Mesendoderm (in vitro differentiated cells): ENCODE data around the gene MYT1.

ENCODE experiments used
- DNase-seq: peaks from one replicate; pipeline ENCODE4 v3.0.0; 2013
- H2AK5ac ChIP-seq: 2 replicates; pipeline ENCODE4 v1.6.1; 2013; ENCODE audit warnings: low read length, inconsistent platforms
- H2BK120ac ChIP-seq: 2 replicates; pipeline ENCODE4 v1.6.1; 2013; ENCODE audit warnings: low read depth, mild to moderate bottlenecking, low read length, moderate library complexity, mixed read lengths
- H2BK15ac ChIP-seq: replicated peaks from 2 replicates; pipeline ENCODE4 v1.6.1; 2013; ENCODE audit warnings: low read depth, mild to moderate bottlenecking, moderate library complexity
- H2BK5ac ChIP-seq: 2 replicates; pipeline ENCODE4 v1.6.1; 2013; ENCODE audit warnings: low read length, inconsistent platforms
- H3K18ac ChIP-seq: 2 replicates; pipeline ENCODE4 v1.6.1; 2013; ENCODE audit warnings: mild to moderate bottlenecking, low read length, mixed read lengths
- H3K23ac ChIP-seq: one replicate; pipeline ENCODE4 v1.6.1; 2013; ENCODE audit warnings: low read length
- H3K27ac ChIP-seq: 2 replicates; pipeline ENCODE4 v1.5.1; 2013; ENCODE audit warnings: low read depth, mild to moderate bottlenecking, inconsistent platforms, low read length, moderate library complexity
- H3K27me3 ChIP-seq: 2 replicates; pipeline ENCODE4 v1.6.1; 2013; ENCODE audit warnings: low read length, control low read depth, mild to moderate bottlenecking, inconsistent platforms; ENCODE audit not compliant: insufficient read depth, poor library complexity
- H3K36me3 ChIP-seq: 2 replicates; pipeline ENCODE4 v1.6.1; 2013; ENCODE audit warnings: low read length, inconsistent platforms; ENCODE audit not compliant: control insufficient read depth, insufficient read depth
- H3K4ac ChIP-seq: one replicate; pipeline ENCODE4 v1.6.1; 2013; ENCODE audit warnings: low read depth, mild to moderate bottlenecking, low read length, moderate library complexity
- H3K4me1 ChIP-seq: 2 replicates; pipeline ENCODE4 v1.6.1; 2013; ENCODE audit warnings: low read depth, low read length, inconsistent platforms; ENCODE audit not compliant: control insufficient read depth
- H3K4me2 ChIP-seq: 2 replicates; pipeline ENCODE4 v1.6.1; 2013; ENCODE audit warnings: low read length
- H3K4me3 ChIP-seq: 2 replicates; pipeline ENCODE4 v1.5.1; 2013; ENCODE audit warnings: mild to moderate bottlenecking, low read length
- H3K56ac ChIP-seq: one replicate; pipeline ENCODE4 v1.6.1; 2013; ENCODE audit warnings: low read length
- H3K79me1 ChIP-seq: 2 replicates; pipeline ENCODE4 v1.6.1; 2013; ENCODE audit warnings: low read length, inconsistent platforms
- H3K79me2 ChIP-seq: 2 replicates; pipeline ENCODE4 v1.6.1; 2013; ENCODE audit warnings: mild to moderate bottlenecking, low read length; ENCODE audit not compliant: control insufficient read depth, insufficient read depth
- H3K9ac ChIP-seq: 2 replicates; pipeline ENCODE4 v1.6.1; 2013; ENCODE audit warnings: low read length, inconsistent platforms
- H4K5ac ChIP-seq: one replicate; pipeline ENCODE4 v1.6.1; 2013; ENCODE audit warnings: low read length
- H4K8ac ChIP-seq: one replicate; pipeline ENCODE4 v1.6.1; 2013; ENCODE audit warnings: low read depth, mild to moderate bottlenecking, control low read depth, low read length, moderate library complexity
- WGBS: extraction: QIAGEN DNeasy Blood & Tissue Kit; methylation state at CpG from one replicate; pipeline ENCODE4 v1.1.7; 2013; ENCODE audit warnings: low lambda C conversion rate, missing lambda C conversion rate; ENCODE audit not compliant: insufficient coverage; ENCODE audit errors: extremely low coverage; 5-methylcytosine and 5-hydroxymethylcytosine counted together

MYT1 gene

DNA sequence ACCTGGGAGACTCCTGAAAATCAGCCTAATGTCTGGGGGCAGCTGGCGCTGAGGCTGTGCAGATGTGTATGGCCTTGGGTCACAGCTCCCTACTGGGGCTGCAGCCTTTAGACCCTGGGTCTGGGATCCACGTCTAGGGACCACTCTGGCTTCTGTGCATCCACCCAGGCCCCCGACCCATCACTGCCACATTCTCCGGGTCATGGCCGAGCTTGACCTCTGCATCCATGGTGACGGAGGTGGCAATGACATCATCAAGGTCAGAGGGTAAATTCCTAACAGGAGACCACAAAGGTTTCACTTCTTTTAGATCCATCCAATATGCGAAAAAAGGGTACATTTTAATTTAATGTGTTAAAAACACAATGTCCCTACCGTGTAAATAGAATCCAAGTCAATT lies 76.8 kb downstream of the MYT1 start:
- H3K4me3 ChIP-seq, result no peak overlapping the region
- H4K5ac ChIP-seq, result no peak overlapping the region
- H3K79me2 ChIP-seq, result no peaks in the 10 kb centered on the region
- no peak for DNase-seq
- no peak overlapping the region for H3K27ac ChIP-seq
- no peaks in the 10 kb centered on the region for H3K27me3 ChIP-seq
- no peak overlapping the region for H3K4ac ChIP-seq
- H2BK120ac ChIP-seq, result no peak overlapping the region
- no peak overlapping the region for H3K4me2 ChIP-seq
- no peaks in the 10 kb centered on the region for H3K36me3 ChIP-seq
- no CpG with 5 or more reads among the region's 8 CpGs for WGBS
- no peak overlapping the region for H3K56ac ChIP-seq
- no peak overlapping the region for H2BK15ac ChIP-seq
- no peak overlapping the region for H3K9ac ChIP-seq
- H2BK5ac ChIP-seq, result no peak overlapping the region
- H2AK5ac ChIP-seq, result no peak overlapping the region
- no peaks in the 10 kb centered on the region for H3K4me1 ChIP-seq
- H4K8ac ChIP-seq, result no peak overlapping the region
- H3K79me1 ChIP-seq, result no peaks in the 10 kb centered on the region
- H3K23ac ChIP-seq, result no peak overlapping the region
- H3K18ac ChIP-seq, result no peak overlapping the region

DNA sequence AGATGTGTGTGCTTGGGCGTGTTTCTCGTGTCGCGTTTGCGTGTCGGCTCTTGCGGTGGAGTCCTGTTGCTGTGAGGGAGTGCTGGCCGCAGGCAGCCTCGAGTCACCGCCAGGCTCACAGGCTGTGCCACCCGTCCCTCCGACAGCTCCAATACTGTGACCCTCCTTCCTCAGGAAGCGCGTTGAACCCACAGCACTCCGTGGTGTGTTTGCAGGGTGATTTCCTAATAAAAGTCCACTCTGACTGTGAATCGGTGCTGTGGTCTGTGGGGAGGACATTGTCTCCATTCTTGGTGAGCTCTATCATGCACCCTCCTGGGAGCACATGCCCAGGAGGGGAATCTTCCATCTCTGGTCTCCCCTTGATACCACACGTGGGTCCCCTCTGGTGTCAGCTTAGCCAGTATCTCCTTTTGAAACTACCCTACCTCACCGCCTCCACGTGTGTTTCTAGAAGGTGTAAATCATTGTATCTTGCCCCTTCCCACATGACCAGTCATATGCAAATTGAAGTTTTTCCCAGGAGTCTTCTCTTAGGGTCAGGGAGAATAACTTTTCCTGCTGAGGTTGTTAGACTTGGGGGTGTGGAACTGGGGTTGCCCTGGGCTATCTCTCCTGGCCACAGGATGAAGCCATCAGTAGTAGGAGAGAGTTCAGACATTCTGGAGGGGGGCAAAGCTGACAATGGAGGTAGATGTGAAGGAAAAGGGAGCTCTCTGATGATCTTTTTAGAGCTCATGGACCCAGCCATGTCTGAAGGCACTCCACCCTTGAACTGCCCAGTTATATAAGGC lies 77.9 kb downstream of the MYT1 start:
- H3K4me2 ChIP-seq, result no peak overlapping the region
- H3K9ac ChIP-seq, result no peak overlapping the region
- no CpG with 5 or more reads among the region's 19 CpGs for WGBS
- no peak overlapping the region for H3K56ac ChIP-seq
- no peak overlapping the region for H3K4me3 ChIP-seq
- H2AK5ac ChIP-seq, result no peak overlapping the region
- no peak for DNase-seq
- H3K36me3 ChIP-seq, result no peaks in the 10 kb centered on the region
- H3K4me1 ChIP-seq, result no peaks in the 10 kb centered on the region
- H2BK5ac ChIP-seq, result no peak overlapping the region
- H3K79me2 ChIP-seq, result no peaks in the 10 kb centered on the region
- no peaks in the 10 kb centered on the region for H3K27me3 ChIP-seq
- H3K79me1 ChIP-seq, result no peaks in the 10 kb centered on the region
- H2BK120ac ChIP-seq, result no peak overlapping the region
- H3K4ac ChIP-seq, result no peak overlapping the region
- no peak overlapping the region for H4K8ac ChIP-seq
- H3K23ac ChIP-seq, result no peak overlapping the region
- H4K5ac ChIP-seq, result no peak overlapping the region
- no peak overlapping the region for H2BK15ac ChIP-seq
- no peak overlapping the region for H3K18ac ChIP-seq
- no peak overlapping the region for H3K27ac ChIP-seq

DNA sequence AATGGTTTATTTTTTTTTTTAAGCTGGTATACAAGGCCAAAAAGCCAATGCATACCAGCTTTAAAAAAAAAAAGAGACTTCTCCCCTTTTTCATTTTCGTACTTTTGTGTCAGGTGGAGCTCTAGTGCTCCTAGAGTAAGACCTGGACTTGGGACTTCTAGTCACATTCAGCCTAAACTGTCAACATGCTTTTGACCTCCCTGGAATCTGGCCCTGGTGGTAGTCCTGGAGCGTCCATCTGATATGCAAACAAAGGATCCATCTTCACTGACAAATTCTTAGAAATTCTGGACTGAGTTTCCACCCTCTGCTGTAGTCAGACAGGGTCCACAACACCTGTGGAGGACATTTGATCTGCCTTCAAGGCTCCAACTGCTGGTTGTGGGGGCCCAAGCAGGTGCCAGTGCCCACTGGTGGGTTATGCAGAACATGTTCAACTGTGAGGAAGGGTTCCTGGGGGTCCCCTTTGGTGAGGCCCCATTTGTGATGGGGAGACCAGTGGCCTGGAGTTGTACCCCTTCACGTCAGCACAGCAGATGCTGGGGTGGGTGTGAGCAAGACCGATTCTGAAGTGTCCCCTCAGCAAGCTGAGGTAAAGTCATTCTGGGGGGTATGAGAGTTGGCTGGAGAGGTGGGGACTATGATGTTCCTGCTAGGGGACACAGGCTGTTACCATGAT lies 78.7 kb downstream of the MYT1 start:
- Histone ChIP-seq H2BK5ac (no peak overlapping the region), H3K9ac (no peak overlapping the region), H3K27me3 (no peaks in the 10 kb centered on the region), H2AK5ac (no peak overlapping the region), H3K79me1 (no peaks in the 10 kb centered on the region), H4K5ac (no peak overlapping the region), H2BK120ac (no peak overlapping the region), H3K27ac (no peak overlapping the region), H4K8ac (no peak overlapping the region), H3K79me2 (no peaks in the 10 kb centered on the region), H3K36me3 (no peaks in the 10 kb centered on the region), H3K18ac (no peak overlapping the region), H3K4me3 (no peak overlapping the region), H3K4ac (no peak overlapping the region), H3K4me2 (no peak overlapping the region), H3K56ac (no peak overlapping the region), H3K23ac (no peak overlapping the region), H2BK15ac (no peak overlapping the region), H3K4me1 (no peaks in the 10 kb centered on the region)
- WGBS, result no CpG with 5 or more reads among the region's 4 CpGs
- no peak for DNase-seq

DNA sequence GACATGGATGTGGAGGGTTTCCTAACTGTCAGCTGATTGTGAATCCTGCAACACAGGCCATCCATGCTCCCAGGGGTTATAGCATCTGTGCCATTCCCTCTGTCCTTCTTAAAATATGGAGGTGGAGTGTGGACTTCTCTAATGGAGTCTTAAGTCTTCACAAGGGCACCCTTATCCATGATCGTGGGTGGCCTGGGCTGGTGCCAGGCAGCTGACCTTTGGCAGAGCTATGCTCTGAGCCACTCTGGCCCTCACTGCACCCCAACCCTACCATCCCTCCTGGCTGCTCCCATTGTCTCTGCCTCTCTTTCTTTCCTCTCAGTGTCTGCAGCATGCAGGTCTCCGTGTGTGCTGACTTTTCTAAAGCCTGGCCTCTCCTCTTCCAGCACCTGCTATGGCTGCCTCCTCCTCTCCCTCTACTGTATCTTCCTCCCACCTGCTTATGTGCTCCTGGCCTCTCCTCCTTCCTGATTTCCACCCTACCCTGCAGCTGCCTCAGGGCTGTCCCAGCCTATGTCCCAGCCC lies 80.1 kb downstream of the MYT1 start:
- Histone ChIP-seq H3K79me2 (no peaks in the 10 kb centered on the region), H3K9ac (no peak overlapping the region), H3K4me1 (no peaks in the 10 kb centered on the region), H3K4ac (no peak overlapping the region), H3K4me3 (no peak overlapping the region), H3K4me2 (no peak overlapping the region), H3K36me3 (no peaks in the 10 kb centered on the region), H2BK15ac (no peak overlapping the region), H3K56ac (no peak overlapping the region), H2BK5ac (no peak overlapping the region), H3K27ac (no peak overlapping the region), H4K5ac (no peak overlapping the region), H3K79me1 (no peaks in the 10 kb centered on the region), H3K18ac (no peak overlapping the region), H2AK5ac (no peak overlapping the region), H4K8ac (no peak overlapping the region), H3K27me3 (no peaks in the 10 kb centered on the region), H2BK120ac (no peak overlapping the region), H3K23ac (no peak overlapping the region)
- no CpG with 5 or more reads among the region's 2 CpGs for WGBS
- no peak for DNase-seq

DNA sequence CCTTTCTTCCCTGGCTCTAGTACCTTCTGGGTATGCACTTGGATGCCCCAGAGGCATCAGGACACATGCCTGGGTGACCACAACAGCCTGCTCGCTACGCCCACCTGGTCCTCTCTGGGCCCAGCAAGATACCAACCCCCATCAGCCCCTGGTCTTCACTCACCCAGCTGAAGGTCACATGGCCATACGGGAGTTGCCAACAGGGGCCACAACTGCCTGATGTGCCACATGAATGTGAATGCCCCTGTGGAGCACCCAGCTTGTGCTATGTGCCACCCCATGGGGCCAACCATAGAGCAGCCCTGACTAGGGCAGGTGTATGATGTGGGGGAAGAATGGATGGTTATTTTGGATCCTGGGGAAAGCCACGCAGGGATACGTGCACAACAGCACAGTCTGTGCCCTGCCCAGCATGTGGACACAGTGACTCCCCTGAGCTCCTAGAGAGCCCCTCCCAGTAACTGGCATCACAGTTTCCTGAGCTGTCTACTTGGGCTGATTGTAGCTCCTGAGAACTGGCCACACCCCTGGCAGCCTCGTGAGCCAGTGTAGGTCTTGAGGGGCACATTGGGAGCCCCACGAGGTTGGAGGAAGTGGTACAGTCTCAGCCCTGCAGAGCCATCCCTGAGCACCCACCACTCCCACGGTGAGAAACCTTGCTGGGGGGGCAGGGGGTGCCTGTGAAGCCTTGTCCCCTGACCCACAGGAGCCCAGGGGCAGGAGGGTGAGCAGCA lies 80.8 kb downstream of the MYT1 start:
- Histone ChIP-seq H3K27ac (no peak overlapping the region), H3K36me3 (no peaks in the 10 kb centered on the region), H3K27me3 (no peaks in the 10 kb centered on the region), H3K4me3 (no peak overlapping the region), H3K18ac (no peak overlapping the region), H3K4me2 (no peak overlapping the region), H2AK5ac (no peak overlapping the region), H2BK5ac (no peak overlapping the region), H3K79me1 (no peaks in the 10 kb centered on the region), H3K79me2 (no peaks in the 10 kb centered on the region), H3K4me1 (no peaks in the 10 kb centered on the region), H3K56ac (no peak overlapping the region), H3K23ac (no peak overlapping the region), H4K8ac (no peak overlapping the region), H3K4ac (no peak overlapping the region), H3K9ac (no peak overlapping the region), H4K5ac (no peak overlapping the region), H2BK15ac (no peak overlapping the region), H2BK120ac (no peak overlapping the region)
- no CpG with 5 or more reads among the region's 8 CpGs for WGBS
- DNase-seq, result no peak
